Activated naive CD4-positive, alpha-beta T cell treated with anti-CD3 and anti-CD28 coated beads, Interleukin-2, amount 50 U/mL, for 24 hours (primary cell): ENCODE results near the gene CMIP.

Source experiments
- H3K27ac Mint-ChIP-seq: one replicate; pipeline ENCODE4 v1.8.0; 2021; ENCODE audit warnings: mild to moderate bottlenecking, mixed read lengths
- H3K27me3 Mint-ChIP-seq: one replicate; pipeline ENCODE4 v1.8.0; 2021; ENCODE audit warnings: mixed read lengths
- H3K36me3 Mint-ChIP-seq: one replicate; pipeline ENCODE4 v1.8.0; 2021; ENCODE audit warnings: mixed read lengths
- H3K4me1 Mint-ChIP-seq: one replicate; pipeline ENCODE4 v1.8.0; 2021; ENCODE audit warnings: mixed read lengths
- H3K4me3 Mint-ChIP-seq: one replicate; pipeline ENCODE4 v1.8.0; 2021; ENCODE audit warnings: mild to moderate bottlenecking, mixed read lengths
- H3K9me3 Mint-ChIP-seq: one replicate; pipeline ENCODE4 v1.8.0; 2021; ENCODE audit warnings: mixed read lengths

Gene CMIP

DNA sequence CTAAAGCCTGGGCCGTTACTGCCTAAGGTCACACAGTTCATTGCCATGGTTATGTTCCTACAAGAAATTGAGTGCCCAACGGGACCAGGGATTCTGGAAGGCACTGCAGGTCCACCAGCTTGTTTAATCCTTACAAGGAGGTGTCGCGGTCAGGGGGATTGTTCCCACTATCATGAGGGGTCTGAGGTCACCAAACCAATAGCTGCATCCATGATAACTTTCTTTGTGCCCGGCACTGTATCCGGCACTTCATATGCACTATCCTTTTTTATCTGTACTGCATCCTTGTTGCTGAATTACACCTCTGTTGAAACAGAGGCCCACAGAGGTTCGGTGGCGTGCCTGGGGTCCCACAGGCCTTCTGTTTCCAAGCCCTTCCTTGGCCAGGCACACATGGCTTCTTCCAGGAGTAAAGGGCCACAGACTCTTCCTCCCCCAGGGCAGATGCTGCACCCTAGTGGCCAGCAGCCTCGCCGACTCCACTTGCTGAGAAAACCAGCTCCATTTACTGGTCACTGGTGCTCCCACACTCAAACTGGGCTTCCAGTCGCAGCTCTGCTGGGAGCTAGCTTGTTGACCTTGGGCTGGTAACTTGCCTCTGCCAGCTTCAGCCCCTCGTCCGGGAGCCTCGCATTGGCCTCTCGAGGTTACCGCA lies 252.5 kb downstream of the CMIP start:
- Mint-ChIP-seq H3K4me3 (no peak overlapping the region), H3K4me1 (no peaks in the 10 kb centered on the region), H3K9me3 (no peaks in the 10 kb centered on the region), H3K36me3 (peaks cover 7% of the 10 kb centered on the region), H3K27me3 (no peaks in the 10 kb centered on the region), H3K27ac (no peak overlapping the region)

DNA sequence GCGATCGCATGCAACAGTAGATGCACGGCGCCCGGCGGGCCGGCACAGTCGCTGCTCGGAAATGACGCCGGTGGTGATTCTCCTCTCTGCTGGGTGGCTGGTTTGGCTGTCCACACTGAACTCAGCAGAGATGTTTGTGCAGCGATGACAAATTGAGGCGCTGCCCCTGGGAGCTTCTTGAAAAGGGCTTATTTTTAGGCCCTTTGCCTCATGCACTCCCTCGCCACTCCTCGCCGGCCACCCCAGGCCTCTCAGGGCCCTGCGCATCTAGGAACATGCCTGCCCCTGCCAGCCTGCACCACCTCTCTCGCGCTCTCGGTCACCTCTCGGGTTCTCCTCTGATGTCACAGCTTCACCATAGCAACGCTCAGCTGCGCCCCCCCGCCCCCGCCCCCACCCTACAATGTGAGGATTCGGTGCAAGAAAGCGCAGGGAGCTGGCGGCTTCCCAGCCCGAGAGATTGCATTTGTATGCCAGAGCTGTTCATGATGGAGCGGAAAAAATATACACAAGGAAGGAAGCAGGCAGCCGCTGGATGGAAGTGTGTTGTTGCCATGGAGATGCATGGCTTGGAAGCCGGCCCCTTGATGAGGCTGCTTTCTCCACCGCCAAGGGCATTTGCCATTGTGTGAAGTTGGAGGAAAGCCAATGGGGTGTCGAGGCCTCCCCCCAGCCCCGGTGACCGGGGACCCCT lies 253.2 kb downstream of the CMIP start:
- H3K36me3 Mint-ChIP-seq = peaks cover 7% of the 10 kb centered on the region
- no peak overlapping the region for H3K4me3 Mint-ChIP-seq
- H3K4me1 Mint-ChIP-seq = no peaks in the 10 kb centered on the region
- H3K27me3 Mint-ChIP-seq = no peaks in the 10 kb centered on the region
- no peaks in the 10 kb centered on the region for H3K9me3 Mint-ChIP-seq
- H3K27ac Mint-ChIP-seq = no peak overlapping the region

DNA sequence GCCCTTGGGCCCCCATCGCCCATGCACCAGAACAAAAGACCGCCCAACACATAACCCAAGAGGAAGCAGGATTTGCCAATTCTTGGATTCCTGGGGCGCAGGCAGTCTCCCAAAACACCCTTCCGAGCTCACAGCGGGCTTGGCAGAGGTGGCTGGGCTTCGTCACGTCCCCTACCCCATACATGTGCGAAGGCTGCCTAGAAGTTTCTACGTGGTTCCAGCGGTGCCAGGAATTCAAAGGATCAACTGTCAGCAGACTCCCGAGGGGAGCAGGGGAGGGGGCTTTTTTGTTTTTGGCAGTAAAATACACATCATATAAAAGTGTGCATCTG lies 253.7 kb downstream of the CMIP start:
- Mint-ChIP-seq H3K4me3 (no peak overlapping the region), H3K9me3 (no peaks in the 10 kb centered on the region), H3K27ac (no peak overlapping the region)

GRCh38 chr16:81699596-81699995 lies 255.0 kb downstream of the CMIP start:
- H3K36me3 Mint-ChIP-seq = peaks cover 1% of the 10 kb centered on the region
- H3K9me3 Mint-ChIP-seq = no peaks in the 10 kb centered on the region
- no peaks in the 10 kb centered on the region for H3K4me1 Mint-ChIP-seq
- H3K27ac Mint-ChIP-seq = peak overlapping the region; percentile 35
- H3K27me3 Mint-ChIP-seq = no peaks in the 10 kb centered on the region
- H3K4me3 Mint-ChIP-seq = no peak overlapping the region

More for the DNA sequence above, 253.7 kb downstream of the CMIP start:
- Mint-ChIP-seq H3K4me1 (no peaks in the 10 kb centered on the region), H3K36me3 (peaks cover 4% of the 10 kb centered on the region), H3K27me3 (no peaks in the 10 kb centered on the region)

DNA sequence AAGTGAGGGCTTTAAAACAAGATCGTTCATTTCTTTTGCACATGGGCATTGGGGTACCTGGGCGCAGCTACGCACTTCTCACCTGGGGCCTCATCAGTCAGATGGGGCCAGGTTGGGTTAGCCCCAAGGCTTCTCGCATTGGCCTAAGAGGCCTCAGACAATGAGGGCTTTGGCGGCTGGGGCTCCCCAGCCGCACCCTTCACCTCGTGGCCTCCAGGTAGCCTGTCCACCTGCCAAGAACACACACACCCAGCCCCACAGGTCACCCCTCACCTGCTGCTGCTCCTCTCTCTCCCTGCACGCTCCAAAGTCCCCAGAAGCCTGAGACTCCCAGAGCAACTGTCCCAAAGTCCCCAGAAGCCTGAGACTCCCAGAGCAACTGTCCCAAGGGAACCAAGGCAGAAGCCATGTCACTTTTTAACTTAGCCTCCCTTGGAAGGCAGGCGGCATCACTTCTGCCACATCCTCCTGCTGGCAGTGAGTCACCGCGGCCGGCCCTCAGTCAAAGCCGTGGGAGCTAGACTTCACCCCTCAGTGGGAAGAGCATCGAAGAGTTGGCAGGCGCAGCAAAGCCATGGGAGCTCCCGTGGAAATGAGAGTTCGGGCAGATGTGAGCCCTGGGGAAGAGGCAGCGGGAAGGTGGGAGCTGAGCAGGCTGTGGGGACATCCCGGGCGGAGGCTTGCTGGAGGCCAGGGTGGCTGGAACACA lies 255.6 kb downstream of the CMIP start:
- Mint-ChIP-seq H3K27me3 (no peaks in the 10 kb centered on the region), H3K4me3 (no peak overlapping the region), H3K9me3 (no peaks in the 10 kb centered on the region), H3K36me3 (peaks cover 1% of the 10 kb centered on the region), H3K27ac (no peak overlapping the region), H3K4me1 (no peaks in the 10 kb centered on the region)

GRCh38 chr16:81700780-81701165 lies 256.2 kb downstream of the CMIP start:
- peaks cover 1% of the 10 kb centered on the region for H3K36me3 Mint-ChIP-seq
- H3K27me3 Mint-ChIP-seq = no peaks in the 10 kb centered on the region
- H3K4me1 Mint-ChIP-seq = no peaks in the 10 kb centered on the region
- H3K9me3 Mint-ChIP-seq = no peaks in the 10 kb centered on the region
- H3K27ac Mint-ChIP-seq = no peak overlapping the region
- H3K4me3 Mint-ChIP-seq = no peak overlapping the region

- Mint-ChIP-seq H3K27ac (no peak overlapping the region), H3K27me3 (no peaks in the 10 kb centered on the region), H3K4me3 (no peak overlapping the region), H3K9me3 (no peaks in the 10 kb centered on the region), H3K36me3 (no peaks in the 10 kb centered on the region), H3K4me1 (no peaks in the 10 kb centered on the region)
Observed at GRCh38 chr16:81701296-81701970, 256.8 kb downstream of the CMIP start.

- no peak overlapping the region for H3K27ac Mint-ChIP-seq
- H3K36me3 Mint-ChIP-seq = peaks cover 4% of the 10 kb centered on the region
- no peaks in the 10 kb centered on the region for H3K27me3 Mint-ChIP-seq
- no peak overlapping the region for H3K4me3 Mint-ChIP-seq
- no peaks in the 10 kb centered on the region for H3K4me1 Mint-ChIP-seq
- H3K9me3 Mint-ChIP-seq = no peaks in the 10 kb centered on the region
Observed at GRCh38 chr16:81702506-81702905, 257.9 kb downstream of the CMIP start.

- H3K4me3 Mint-ChIP-seq = no peak overlapping the region
- H3K27me3 Mint-ChIP-seq = no peaks in the 10 kb centered on the region
- H3K4me1 Mint-ChIP-seq = no peaks in the 10 kb centered on the region
- no peak overlapping the region for H3K27ac Mint-ChIP-seq
- no peaks in the 10 kb centered on the region for H3K9me3 Mint-ChIP-seq
- peaks cover 4% of the 10 kb centered on the region for H3K36me3 Mint-ChIP-seq
Observed at GRCh38 chr16:81703177-81704155, 258.9 kb downstream of the CMIP start.

DNA sequence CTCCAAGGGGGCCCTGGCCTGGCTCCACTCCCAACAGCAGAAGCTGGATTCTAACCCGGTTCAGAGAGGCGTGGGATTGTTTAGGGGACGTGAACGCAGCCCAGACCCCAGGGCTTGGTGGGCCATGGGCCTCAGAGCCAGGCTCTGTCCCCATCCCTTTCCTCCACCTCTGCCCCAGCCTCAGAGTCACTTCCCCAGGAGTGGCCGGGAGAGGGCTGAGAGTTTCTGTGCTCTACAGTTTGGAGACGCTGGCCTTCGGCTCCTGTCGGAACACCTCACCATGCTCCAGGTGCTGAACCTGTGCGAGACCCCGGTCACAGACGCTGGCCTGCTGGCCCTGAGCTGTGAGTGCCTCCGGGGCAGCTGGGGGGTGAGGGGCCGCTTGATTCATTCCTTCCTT lies 260.7 kb downstream of the CMIP start:
- H3K9me3 Mint-ChIP-seq = no peaks in the 10 kb centered on the region
- H3K4me3 Mint-ChIP-seq = no peak overlapping the region
- H3K27ac Mint-ChIP-seq = no peak overlapping the region
- H3K27me3 Mint-ChIP-seq = no peaks in the 10 kb centered on the region
- no peaks in the 10 kb centered on the region for H3K4me1 Mint-ChIP-seq
- peaks cover 4% of the 10 kb centered on the region for H3K36me3 Mint-ChIP-seq

DNA sequence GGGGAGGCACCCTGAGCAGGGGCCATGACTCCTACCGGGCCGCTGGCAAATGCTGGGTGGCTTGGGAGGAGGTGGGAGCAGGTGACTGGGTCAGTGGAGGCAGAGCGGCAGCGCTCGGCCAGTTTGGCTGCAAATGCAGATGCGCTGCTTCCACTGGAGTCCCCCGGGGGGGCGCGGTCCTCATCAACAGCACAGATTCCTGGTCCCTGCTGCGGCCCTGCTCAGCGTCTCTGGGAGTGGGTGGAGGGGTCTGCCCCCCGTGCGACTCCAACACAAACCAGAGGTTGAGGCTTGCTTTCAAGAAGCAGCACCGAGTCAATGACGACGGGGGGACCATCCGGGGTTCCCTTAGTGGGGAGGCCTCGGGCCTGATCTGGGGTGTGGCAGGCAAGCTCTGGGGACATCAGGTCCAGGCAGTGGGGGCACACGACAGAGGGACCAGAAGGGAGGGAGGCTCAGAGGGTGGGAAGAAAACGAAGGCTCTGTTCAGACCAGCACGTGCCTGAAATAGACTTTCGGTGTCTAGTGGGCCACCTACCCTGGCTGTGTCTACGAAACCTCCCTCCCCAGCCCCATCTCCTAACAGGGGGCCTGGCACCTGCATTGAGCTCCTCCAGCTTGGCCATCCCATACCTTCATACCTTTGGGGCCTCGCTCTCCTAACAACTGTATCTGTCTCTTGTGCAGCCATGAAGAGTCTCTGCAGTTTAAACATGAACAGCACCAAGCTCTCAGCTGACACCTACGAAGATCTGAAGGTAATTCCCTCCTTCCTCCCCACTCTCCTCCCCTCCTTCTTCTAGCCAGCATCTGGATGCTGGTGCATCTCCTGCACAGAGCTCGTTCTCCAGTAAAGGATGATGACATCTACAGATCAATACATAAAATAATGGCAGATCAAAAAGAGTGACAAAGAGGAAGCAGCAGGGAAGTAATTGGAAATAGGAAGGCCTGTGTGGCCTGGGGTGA lies 262.0 kb downstream of the CMIP start:
- no peaks in the 10 kb centered on the region for H3K4me1 Mint-ChIP-seq
- no peak overlapping the region for H3K27ac Mint-ChIP-seq
- H3K4me3 Mint-ChIP-seq = no peak overlapping the region
- no peaks in the 10 kb centered on the region for H3K9me3 Mint-ChIP-seq
- peaks cover 4% of the 10 kb centered on the region for H3K36me3 Mint-ChIP-seq
- no peaks in the 10 kb centered on the region for H3K27me3 Mint-ChIP-seq

- Mint-ChIP-seq H3K9me3 (no peaks in the 10 kb centered on the region), H3K4me1 (no peaks in the 10 kb centered on the region), H3K27ac (peak overlapping the region; percentile 19)
Observed at GRCh38 chr16:81707411-81708265, 263.0 kb downstream of the CMIP start.

DNA sequence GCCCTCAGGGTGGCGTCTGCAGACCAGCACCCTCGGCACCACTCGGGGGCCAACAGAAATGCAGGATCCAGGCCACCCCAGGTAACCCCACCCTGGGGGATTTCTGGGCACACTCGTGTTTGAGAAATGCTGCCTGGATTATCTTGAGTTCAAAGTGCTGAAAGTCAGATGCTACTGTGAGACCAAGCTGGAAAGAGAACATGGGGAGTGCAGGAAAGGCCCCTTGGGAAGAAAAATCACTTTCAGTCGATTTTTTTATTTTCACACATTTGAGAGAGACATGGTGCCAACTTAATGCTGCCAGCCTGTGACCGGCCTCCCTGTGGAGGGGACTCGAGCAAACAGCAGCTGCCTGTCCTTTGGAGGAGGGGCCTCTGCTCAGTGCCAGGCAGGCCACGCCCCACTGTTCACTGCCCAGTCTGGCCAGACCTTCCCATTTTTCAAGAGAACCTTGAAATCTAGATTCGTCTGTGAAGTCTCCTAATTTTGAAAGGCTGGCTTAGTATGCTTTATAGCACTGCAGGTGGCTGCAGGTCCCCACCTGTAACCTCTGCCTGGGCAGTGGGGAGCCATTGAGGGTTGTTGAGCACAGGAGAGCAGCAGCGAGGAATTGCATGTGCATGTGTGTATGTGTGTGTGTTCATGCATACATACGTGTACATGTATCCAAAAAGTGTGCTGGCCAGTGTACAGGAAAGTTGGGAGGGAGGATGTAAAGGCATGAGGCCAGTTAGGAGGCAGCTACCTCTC lies 263.8 kb downstream of the CMIP start:
- Mint-ChIP-seq H3K27me3 (no peaks in the 10 kb centered on the region), H3K36me3 (peaks cover 4% of the 10 kb centered on the region), H3K9me3 (no peaks in the 10 kb centered on the region), H3K27ac (peak overlapping the region; percentile 7), H3K4me3 (no peak overlapping the region), H3K4me1 (no peaks in the 10 kb centered on the region)

More at GRCh38 chr16:81707411-81708265, 263.0 kb downstream of the CMIP start:
- Mint-ChIP-seq H3K36me3 (peaks cover 4% of the 10 kb centered on the region), H3K27me3 (no peaks in the 10 kb centered on the region), H3K4me3 (no peak overlapping the region)
